Measurements from ENCODE around the gene DDA1.
"Not testable (repeated sequence)": the region's sequence is repeated elsewhere in the genome, so short reads cannot be mapped to it uniquely, and the experiment has no call there.

Gene DDA1

DNA sequence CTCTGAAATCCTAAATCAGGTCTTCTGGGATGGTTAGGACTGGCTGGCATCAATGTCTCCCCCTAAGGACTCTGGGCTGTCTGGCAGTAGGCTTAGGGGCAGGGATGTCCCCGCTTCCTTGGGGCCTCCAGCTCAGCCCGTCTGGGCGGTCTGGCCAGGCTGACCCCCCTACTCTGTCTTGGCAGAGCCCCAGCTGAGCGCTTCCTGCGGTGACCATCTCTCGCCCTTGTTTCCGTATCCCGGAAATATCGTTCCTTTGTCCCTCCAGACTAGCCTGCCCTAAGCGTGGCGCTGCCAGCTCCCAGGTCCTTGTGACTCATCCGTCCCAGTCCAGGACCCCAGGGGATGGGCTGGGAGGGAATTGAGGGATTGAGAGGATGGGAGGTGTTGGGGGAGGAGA, 39.3 kb downstream of the DDA1 start:
- DNase-seq = no peak

DNA sequence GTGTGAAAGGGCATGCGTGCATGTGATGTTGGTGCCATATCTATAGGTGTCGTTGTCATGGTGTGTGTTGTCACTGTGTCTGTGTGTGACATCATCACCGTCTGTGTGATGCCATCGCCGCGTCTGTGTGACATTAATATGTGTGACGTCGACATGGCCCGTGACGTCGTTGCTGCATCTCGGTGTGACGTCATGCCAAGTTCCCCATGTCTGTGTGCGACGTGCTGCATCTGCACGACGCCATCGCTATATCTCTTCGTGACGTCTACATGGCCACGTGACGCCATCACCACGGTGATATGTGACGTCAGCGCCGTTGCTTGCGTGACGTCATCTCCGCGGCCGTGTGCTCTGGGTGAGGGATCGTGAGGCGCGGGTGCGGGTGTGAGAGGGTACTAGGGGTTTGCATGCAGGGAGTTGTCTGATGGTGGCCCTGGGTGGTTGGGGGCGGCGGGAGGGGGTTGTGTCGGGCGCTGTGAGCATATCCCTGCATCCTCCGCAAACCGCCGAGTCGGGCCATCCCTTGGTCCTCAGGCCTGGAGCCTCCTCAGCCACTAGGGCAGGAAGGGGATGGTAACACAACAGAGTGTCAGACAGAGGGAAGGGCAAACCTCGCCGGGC, 42.6 kb downstream of the DDA1 start:
- no peak for DNase-seq

DNA sequence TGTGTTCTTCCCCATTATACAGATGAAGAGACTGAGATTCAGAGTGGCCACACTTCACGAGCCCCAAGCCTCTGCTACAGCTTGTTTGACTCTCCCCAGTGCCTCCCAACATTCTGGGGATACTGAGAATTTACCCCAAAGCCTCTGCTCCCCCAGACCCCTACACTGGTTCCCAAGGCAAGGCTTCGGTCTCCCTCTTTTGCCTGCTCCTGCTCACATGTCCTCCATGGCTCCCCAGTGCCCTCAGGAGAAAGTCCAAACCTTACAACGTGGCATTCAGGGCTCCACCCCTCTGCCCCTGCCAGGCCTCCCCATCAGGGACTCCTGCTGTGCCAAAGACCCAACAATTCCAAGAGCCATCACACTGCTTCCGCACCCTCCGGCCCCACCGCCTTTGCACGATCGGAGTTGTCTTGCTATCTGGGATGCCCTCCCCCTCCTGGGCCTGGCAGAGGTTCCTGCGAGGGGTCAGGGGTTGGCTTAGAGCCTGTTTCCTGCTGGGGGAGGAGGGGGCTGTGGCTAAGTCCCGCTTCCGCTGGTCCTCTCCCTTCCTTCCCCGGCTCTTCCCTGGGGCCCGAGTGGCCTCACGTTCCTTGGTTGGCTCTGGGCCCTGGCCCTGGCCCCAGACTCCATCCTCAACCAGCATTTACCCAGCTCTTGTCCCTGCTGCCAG, 43.4 kb downstream of the DDA1 start:
- no peak for DNase-seq

DNA sequence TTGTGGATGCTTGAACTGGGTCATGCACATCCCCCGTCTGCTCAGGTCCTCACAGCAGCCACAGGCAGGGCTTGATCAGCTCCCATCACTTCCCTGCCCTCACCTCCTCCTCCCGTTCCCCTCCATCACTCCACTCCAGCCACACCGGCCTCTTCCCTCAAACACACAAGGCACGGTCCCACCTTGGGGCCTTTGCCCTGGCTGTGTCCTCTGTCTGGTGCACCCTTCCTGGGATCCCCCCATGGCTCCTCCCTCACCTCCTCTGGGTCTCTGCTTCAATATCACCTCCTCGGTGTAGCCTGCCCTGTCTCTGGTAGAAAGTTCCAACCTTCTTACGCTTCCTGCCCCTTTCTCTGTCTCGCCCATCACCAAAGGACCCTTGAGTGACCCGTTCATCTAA, 44.0 kb downstream of the DDA1 start:
- no peak for DNase-seq

DNA sequence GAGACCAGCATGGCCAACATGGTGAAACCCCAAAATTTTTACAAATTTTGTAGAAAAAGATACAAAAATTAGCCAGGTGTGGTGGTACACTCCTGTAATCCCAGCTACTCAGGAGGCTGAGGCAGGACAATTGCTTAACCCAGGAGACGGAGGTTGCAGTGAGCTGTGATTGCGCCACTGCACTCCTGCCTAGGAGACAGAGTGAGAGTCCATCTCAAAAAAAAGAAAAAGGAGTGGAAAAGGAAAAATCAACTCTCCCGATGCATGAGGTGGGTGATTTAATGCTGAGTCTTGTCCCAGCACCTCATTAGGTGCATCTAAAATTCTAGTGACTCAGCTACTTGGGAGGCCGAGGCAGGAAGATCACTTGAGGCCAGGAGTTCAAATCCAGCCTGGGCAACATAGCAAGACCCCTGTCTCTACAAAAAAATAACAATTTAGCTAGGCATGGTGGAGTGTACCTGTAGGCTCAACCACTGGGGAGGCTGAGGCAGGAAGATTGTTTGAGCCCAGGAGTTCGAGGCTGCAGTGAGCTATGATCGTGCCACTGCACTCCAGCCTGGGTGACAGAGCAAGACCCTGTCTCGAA, 47.8 kb downstream of the DDA1 start:
- DNase-seq = no peak

DNA sequence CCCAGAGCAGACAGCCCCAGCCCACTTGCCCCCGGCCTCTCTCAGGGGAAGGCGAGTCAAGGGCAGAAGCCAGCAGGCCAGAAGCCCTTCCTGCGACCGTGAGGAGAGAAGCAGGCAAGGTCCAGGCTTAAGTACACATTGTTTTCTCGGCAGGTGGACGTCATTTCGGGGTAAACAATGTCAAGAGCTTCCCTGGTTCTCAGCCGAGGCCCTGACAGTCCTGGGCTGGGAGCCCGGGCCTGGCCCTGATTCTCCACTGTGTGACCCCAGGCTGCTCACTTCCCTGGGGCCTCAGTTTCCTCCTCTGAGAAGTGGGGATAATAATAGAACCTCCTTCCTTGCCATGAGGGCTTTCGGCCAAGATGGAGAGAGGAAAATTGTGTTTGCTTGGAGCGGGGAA, 48.4 kb downstream of the DDA1 start:
- DNase-seq = no peak

DNA sequence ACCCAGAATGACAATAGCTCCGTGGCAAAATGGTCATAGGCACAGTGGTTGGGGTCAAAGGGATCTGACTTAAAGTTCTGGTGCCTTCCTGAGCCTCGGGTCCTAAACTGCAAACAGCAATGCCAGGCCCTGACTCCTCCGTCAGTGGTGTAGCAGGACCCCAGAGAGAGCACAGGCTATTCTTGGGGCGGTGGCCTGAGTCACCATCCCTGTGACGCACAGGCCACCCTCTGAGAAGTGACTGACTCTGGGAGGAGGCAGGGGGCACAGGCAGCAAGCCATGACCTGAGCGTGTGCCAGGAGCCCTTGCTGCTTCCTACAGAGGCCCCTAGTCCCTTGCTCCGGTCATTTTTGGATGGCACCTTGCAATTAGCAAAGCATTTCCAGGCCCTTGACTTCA, 49.0 kb downstream of the DDA1 start:
- no peak for DNase-seq

DNA sequence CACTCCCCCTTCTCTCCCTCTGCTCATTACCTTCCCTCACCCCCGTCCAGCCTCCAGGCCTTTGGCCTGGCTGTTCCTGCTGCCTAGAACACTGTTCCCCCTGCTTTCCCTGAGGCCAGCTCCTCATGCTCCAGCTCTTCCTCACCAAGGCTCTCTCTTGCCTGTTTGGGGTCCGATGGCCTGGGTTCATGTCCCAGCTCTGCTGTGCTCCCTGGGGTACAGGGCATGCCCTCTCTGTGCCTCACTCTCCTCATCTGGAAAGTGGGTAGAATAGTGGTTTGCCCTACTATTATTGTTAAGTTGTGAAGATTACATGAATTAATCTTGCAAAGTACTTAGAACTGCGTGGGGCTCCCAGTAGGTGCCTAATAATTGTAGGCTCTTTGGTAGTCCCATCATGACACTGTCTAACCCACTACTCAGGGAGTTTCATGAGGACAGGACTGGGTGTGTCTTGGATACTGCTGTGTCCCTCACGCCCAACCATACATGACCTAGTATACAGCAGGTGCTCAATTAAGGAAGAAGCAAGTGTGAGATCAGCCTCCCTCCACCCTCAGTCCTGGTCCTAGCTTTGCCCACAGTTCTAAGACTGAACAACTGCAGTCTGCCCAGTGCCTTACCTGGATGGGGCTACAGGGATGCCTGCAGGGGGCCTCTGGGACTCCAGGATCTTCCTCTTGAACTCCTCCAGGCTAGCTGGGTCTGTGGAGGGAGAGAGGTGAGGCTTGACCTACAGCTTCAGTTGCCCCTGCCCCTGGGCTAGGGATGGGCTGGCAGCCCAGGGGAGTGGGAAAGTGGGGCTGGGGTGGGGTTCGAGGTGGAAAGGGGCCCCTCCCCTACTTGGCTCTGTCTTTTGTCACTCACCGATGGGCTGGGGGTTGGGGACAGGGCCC, 50.8 kb downstream of the DDA1 start:
- no peak for DNase-seq

DNA sequence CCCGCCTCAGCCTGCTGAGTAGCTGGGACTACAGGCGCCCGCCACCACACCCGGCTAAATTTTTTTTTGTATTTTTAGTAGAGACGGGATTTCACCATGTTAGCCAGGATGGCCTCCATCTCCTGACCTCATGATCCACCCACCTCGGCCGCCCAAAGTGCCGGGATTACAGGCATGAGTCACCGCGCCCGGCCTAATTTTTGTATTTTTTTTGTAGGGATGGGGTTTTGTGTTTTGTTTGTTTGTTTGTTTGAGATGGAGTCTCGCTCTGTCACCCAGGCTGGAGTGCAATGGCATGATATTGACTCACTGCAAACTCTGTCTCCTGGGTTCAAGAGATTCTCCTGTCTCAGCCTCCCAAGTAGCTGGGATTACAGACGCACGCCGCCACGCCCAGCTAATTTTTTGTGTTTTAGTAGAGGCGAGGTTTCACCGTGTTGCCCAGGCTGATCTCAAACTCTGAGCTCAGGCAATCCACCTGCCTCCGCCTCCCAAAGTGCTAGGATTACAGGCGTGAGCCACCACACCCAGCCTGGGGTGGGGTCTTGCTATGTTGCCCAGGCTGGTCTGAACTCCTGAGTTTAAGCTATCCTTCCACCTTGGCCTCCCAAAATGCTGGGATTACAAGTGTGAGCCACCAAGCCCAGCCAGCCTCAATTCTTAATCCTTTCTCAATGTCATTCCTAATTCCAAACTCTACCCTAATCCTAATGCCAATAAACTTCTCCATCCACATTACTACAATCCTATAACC, 54.7 kb downstream of the DDA1 start:
- not testable (repeated sequence) for DNase-seq

DNA sequence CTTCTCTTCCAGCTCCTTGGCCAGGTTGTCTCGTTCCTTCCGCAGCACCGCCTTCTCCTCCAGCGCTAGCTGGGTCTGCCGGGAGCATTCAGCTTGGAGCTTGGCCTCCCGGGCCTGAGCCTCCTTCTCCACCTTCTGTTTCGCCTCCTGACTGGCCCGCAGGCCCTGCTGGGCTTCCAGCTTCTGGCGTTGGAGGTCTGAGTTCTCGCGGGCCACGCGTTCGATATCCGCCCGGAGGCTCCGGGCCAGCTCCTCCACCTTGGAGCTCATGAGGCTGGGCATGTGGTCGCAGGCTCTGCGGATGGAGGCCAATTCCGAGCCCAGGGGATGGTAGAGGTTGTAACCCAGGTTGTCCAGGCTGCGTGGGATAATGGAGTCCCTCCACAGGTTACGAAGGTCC, 56.0 kb downstream of the DDA1 start:
- DNase-seq = no peak

DNA sequence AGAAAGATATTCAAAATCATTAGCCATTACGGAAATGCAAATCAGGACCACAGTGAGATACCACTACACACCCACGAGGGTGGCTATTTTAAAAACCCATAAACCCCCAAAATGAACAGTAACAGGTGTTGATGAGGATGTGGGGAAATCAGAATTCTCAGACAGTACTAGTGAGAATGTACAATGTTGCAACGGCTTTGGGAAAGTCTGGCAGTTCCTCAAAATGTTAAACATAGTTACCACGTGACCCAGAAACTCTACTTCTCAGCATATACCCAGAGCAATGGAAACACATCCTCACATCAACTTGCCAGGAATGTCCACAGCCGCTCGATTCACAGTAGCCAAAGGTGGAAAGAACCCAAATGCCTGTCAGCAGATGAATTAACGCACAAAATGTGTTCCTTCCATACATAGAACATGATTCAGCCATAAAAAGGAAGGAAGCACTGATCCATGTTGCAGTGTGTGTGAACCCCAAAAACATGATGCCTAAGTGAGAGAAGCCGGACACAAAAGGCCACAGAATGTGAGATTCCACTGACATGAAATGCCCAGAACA, 60.7 kb downstream of the DDA1 start:
- no peak for DNase-seq
